SW480 (cell line): ENCODE measurements around the gene C17orf100.
"Not testable (repeated sequence)": the region's sequence is repeated elsewhere in the genome, so short reads cannot be mapped to it uniquely, and the experiment has no call there.

Experiments
- DNase-seq: peaks from one replicate; pipeline ENCODE4 v3.0.0-alpha.2; 2016; ENCODE audit warnings: low spot score

C17orf100 gene

DNA sequence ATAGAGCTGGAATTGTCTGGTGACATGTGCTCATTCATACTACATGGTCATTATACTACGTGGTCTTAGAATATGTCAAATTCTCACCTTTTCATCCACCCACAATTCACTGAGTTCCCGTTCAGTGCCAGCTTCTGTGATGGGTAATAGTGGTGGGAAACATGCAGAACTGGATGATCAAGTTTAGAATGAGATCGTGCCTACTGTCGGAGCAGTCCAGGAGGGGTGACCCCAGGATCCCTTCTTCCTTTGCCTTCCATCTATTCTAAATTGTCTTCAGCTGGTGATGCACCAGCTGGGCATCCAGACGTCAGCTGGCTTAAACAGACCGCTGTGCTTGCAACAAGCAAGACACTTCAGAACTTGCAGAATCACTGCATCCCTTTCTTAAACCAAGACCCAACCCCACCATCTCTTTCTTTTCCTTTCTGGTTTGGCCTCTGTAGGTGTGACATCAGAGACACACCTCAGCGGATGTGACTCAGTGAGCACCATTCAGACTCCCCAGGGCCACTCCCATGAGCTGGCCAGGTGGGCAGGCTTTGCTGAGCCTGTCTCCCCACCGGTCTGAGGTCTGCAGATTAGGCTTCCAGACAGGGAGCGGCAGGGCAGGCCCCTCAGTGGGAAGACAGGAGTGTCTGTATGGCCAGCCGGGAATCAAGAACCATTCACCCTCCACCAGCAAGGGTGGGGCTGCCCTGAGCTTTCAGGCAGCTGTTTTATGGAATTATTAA lies 18.1 kb downstream of the C17orf100 start:
- peak; percentile 95 for DNase-seq

DNA sequence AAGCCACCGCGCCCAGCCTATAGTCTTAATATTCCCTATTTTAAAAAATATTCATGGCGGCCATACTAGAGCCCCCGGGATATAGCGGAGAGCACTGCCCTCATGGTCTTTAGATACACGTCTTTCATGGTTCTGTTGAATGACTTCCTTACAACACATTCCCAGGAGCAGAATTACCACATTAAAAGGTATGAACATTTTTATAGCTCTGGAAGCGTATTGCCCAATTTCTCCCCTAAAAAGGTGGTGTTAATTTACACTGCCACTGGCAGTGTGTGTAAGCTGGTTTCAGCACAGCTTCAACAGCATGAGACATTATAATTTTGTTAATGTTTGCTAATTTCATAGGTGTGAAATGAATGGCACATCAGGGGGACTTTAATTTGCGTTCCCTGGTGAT lies 19.0 kb downstream of the C17orf100 start:
- peak; percentile 77 for DNase-seq

DNA sequence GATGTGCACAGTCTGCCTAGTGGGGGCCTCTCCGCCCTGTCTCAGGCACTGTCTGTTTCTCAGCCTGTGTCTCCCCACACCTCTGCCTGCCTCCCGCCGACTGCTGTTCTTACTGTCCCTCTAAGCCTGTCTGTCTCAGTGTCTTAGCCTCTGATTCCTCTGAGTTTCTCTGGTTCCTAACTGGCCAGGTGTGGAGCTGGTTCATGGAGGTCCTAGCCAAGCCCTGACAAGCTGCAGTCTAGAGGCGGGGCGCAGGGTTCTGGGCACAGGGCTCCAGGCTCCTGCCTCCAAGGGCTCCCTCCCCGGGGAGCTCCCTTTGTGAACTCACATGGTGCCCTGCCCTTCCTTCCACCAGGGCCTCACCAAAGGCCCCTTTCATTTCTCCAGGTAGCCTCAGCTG lies 19.4 kb downstream of the C17orf100 start:
- DNase-seq, result peak; percentile 17

DNA sequence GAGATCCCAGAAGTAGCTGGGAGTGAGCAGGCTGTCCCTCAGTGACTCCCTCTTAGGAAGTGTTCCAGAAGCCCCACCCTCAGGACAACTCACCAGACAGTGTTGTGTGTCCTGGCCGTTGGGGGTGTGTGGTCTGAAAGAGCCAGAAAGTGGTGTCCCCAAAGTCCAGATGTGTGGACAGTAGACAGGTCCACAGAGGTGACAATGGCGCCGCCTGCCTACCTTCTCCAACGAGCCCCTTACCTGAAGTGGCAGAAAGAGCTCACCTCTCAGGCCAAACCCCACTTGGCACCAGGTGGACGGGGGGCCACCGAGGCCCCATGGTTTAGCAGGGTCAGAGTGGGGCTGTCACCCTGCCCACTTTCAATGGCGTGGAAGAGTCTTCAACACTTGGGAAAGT lies 19.9 kb downstream of the C17orf100 start:
- DNase-seq, result no peak

DNA sequence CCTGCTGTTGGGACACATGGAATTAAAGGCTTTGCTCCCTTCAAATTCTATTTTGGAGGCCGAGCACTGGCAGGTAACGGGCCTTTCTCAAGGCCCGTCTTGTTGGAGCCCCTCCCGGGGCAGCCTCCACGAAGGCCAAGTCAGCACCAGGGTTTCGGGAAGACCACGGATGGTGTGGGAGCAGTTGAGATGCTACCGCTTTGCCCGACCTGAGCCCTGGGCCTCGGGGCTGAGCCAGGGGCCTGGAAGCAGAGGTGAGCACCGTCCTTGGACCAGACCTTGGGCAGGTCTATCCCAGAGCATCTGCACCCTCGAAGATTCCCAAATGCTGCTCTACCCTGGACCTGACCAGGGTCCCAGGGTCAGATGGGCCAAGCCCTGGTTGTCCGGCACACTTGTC lies 23.0 kb downstream of the C17orf100 start:
- DNase-seq, result no peak

DNA sequence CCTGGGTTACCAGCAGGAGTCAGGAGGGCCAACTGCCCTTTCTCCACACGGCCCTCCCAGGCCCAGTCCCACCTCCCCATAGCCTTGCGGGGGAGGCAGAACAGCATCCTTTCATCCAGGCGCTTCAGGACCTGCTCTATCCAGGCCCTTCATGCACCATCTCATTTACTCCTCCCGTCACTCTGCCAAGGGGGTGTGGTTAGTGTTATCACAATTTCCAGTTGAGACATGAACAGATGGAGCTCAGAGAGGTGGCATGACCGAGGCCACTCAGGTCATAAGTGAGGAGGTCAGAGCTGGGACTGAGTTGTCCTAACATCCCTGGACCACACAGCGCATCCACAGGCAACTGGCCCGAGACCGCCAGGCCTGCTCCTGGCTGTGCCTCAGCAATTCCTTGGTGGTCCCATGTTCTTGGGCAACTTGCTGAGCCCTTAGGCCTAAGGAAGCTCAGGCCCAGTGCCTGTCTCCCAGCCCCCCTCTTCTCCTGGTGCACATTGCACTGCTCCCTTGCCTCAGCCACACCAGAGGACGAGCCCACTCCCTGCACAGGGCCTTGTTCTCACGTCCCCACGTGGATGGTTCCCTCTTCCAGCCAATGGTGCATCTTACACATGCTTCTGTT lies 23.8 kb downstream of the C17orf100 start:
- DNase-seq, result no peak

DNA sequence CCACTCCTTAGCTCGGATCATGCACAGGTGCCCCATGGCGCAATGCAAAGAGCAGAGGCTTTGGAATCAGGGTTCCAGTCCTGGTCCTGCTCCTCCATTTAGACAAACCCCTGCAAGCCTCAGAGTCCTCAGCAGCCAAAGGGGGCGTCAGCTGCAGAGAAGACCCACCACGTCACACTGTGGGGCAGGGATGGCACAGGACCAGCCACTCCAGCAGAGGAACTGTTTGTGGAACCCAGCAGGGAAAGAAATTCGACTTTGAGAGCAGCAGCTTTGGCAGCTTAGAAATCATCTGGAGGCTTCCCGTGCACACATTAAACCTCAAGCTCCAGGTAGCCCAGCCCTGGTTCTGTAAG lies 25.2 kb downstream of the C17orf100 start:
- no peak for DNase-seq

DNA sequence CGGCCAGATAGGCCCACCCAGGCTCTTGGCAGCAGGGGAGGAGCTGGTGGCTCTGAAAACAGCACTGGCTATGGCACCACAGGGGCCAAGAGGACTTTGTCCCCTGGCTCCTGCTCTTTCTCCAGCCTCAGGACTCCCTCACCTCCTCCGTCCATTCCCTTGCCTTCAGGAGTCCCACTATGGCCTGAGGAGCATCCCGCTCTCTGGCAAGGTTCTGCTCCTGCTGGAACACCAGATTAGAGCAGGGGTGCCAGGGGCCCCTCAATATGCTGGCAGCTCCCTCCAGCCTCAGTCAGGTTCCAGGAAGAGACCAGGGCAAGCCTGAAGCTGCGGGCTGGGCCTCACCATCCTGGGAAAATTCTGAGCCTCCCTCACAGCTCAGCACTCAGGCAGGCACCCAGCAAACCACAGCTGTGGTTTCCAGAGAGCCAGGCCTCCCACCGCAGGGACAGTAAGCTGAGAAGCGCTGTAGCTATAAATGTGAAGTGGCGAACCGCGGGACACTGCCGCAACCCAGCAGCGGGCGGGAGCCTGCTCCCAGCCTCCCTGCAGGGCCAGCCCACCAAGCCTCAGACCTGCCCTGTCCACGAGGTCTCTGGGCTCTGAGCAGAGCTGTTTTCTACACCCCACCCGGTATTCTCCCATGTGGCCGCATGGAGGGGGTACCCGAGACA lies 25.7 kb downstream of the C17orf100 start:
- DNase-seq, result peak; percentile 90

DNA sequence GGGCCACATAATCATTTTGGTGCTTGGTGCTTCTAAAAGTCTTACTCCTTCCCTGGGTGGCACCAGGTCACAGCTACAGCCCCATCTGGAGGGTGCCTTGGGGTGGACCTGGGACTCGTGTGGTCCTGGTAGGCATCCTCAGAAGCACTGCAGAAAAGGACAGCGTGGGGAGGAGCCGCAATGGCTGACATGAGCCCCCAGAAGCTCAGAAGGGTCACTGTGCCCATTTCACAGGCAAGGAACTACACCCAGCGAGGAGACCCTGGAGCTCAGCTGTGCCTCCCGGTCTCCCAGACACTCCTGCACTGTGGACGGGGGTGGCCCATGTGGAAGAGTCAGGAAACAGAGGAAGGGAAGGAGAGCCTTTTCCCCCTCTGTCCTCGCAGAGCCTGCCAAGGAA lies 26.4 kb downstream of the C17orf100 start:
- DNase-seq, result no peak

DNA sequence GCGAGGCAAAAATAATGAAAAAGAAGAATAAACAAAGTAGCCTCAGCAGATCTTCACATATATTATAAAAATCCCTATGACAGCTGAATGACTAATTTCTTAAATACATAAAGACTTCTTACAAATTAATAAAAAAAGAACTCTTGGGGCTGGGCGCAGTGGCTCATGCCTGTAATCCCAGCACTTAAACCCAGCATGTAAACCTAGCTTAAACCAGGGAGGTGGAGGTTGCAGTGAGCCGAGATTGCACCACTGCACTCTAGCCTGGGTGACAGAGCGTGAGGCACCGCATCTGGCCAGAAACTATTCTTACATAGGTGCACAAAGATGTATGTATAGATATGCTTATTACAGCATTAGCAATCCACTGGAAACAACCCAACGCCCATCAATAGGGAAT lies 27.7 kb downstream of the C17orf100 start:
- no peak for DNase-seq

DNA sequence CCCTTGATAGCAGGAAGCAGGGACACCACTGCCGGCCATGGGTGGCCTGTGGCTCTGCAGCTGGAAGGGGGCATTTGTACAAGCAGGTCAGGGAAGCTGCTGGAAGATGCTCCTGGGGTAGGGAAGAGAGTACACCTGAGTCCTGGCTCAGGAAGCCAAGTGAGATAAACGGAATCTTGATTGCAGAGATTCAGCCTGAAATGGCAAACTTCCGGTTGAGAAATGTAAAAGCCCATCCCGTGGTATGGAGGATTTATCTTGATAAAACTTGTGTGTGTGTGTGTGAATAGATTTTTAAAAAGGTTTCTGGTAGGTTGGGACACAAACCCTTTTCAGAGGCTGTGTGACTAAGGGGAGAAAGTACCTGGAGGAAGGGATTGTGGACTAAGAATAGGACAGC lies 29.6 kb downstream of the C17orf100 start:
- no peak for DNase-seq

DNA sequence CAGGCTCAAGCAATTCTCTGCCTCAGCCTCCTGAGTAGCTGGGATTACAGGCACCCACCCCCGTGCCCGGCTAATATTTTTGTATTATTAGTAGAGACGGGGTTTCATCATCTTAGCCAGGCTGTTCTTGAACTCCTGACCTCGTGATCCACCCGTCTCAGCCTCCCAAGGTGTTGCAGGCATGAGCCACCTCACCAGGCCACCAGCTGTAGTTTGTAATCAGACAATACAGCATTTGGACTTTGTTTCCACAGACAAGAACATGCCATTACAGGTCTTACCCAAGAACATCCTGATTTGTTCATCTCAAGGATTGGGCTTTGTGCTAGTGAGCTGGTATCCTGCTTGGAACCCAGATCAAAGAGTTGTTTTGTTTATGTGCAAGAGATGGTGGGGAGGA lies 30.1 kb downstream of the C17orf100 start:
- no peak for DNase-seq

DNA sequence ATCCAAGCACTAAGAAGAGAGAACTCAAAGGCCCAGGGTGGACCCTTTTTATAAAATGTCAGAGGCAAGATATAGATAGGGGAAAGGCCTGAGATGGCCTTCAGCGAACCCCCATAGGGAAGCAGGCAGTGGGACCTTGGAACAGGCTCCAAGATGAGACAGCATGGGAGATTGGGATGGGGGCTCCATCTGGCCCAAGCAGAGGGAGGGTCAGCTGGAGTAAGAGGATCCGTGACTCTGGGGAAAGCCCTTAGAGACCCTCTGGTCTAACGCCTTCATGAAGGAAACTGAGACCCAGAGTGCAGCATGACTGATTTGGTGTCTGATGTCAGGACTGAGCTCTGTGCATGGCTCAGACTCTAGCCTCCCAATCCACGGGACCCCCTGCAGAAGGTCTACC lies 30.8 kb downstream of the C17orf100 start:
- DNase-seq, result no peak

DNA sequence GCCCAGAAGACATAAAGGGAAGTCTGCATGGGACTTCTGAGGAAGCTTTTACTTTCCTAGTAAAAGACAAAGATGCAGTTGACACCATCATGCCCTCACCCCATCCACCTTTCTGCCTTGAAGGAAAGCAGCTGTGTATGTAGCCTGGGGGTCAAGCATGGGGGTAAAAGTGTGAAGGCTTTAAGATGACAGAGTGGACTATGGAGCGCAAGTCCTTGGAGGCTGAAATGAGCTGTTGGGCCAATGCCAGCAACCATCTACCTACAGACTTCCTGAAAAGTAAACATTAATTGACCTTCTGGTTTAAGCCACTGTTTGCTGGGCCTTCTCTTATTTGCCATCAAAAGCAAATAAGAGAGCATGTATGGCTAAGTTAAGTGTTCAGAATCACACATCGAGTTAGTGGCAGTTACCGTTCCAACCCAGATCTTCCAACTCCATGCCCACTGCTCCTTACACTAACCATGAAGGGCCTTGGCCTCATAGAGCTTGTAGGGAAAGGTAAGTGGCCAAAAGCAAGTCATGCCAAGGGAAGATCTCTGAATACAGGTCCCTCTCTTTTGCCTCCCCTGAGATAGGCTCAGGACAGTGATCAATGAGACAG lies 31.6 kb downstream of the C17orf100 start:
- no peak for DNase-seq

DNA sequence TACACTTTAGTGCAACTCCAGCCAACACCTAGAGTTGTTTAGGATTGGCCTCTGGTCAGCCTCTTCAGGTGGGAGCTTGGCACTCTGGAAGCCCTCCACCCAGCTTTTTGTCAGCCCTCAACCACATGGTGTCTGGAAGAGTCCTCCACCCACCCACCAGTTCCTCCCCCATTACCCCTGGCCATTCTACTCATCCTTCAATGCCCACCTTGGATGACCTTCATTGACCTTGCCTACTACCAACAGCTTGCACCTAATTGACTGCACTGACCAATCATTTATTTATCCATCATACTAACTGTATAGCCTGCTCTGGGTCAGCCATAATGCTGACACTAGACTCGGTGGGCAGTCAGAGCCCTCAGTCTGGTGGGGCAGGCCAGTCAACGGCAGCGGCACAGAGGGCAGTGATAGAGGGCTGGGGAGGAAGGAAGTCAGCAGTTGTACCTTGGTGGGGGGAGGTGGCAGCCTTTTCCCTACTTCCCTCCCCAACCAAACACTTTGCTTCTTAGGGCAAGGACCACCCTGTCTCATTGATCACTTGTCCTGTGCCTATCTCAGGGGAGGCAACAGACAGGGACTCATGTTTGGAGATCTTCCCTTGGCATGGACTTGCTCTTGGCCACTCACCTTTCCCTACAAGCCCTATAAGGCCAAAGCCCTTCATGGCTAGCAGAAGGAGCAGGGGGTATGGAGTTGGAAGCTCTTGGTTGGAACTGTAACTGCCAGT lies 32.3 kb downstream of the C17orf100 start:
- no peak for DNase-seq

DNA sequence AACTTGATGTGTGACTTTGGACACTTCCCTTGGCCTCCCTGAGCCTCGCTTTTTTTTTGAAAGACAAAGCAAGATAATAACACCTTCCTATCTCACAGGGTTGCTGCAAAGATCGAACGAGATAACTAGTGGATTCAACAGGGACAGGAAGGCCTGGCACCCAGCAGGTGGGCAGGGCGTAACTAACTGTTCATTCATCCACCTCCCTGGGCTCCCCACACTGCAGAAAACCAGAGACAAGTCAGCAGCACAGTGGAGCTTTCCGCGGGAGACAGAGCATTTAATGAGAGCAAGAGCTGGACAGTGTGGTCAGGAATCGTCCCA lies 32.9 kb downstream of the C17orf100 start:
- no peak for DNase-seq

DNA sequence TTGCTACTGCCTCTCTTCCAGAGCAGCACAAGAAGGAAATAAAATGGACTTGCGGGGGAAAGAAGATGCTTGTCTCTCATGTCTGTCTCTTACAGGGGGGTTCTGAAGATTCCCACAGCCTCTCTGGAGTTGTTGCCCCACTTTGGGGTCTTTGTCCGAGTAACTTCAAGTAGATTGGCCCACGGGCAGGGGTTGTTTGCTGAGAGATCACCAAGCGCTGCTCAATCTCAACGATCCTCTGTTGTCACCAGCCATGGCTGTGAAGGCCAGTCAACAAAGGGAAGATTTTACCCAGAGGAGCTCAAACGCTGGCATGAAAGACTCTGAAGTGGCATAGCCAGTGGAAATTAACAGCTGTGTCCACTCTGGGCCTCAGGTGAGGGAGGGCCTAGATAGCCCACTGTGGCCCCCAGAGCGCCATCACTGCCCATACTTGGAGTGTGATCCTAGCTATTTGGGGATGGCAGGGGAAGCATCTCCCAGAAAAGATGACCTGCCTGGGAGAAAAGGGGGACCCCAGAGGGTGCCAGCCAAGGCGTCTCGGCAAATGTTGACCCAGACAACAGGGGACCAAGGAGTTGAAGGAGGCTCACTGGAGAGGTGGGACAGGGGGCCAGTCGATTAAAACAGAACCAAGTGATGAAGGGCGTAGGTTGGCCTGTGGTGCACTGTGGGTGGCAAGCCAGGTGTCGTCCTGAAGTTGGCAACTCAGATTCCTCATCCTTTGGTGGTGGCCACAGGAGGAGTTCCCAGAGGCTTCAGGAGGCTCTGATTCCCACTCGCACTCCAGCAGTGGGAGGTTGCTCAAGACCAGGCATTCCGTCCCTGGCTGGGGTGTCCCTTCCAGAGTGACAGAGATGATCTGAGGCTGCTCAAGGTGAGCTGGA lies 33.6 kb downstream of the C17orf100 start:
- DNase-seq, result no peak

DNA sequence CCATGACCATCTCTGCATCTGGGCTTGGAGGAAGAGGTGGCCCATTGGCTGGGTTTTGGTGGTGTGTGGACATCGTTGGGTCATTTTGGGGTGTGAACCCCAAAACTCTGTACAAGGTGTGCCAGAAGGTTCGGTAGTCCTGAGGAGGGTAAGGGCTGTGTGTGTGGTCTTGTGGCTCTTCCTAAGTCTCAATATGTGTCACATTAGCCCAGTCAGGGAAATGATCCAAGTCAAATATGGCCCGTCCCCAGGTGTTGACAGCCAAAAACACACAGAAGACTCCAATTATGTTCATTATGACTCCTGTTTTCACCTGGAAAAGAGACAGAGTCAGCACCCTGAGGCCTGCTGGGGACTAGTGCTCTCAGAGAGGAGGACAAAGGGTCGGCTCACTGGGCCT lies 34.5 kb downstream of the C17orf100 start:
- no peak for DNase-seq

DNA sequence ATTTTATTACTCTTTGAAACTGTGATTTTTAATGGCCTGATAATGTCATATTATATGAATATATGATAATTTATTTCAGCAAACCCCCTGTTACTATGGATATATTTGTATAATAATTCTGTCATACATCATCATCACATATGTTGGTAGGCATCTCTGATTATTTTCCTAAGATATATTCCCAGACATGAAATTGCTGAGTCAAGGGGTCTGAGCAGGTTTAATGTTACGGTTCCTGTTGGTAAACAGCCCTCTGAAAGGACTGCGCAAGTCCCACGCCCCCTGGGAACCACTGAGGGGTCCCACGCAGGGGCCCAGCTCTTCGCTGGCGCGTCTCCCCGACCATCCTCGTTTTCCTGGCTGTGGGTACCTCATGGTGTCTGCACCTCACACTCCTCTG lies 37.4 kb downstream of the C17orf100 start:
- no peak for DNase-seq

DNA sequence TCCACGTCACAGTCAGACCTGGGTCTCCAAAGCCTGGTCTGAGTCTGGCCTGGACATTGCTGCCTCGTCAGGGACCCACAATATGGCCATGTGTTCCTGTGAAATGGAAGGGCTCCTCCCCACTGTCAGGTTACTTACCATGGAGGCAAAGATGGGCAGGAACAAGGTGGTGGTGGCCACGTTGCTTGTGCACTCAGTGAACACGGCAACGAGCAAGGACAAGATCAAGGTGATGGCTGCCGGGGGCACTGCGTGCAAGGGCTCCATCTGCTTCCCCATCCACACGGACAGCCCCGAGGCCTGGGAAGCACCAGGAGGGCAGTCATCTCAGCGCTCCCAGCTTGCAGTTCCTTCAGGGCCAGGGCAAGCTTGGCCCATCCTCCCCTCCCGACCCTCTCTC lies 39.1 kb downstream of the C17orf100 start:
- DNase-seq, result no peak

DNA sequence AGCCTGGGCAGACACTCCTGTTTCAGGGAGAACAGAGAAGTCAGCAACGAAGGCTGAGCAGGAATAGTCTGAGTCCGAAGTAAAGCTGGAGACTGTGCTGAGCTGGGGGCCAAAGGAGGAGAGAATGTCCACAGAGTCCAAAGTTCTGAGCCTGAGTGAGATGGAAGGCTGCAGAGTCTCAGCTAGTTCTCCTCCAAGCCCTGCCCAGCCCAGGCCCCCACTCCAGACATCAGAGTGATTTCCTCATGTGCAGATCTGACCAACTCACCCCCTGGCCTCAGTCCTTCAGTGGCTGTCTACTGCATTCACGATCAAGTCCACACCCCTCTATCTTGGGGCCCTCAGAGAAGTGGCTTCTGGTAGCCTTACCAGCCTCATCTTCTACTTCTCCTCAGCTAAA lies 40.0 kb downstream of the C17orf100 start:
- no peak for DNase-seq

DNA sequence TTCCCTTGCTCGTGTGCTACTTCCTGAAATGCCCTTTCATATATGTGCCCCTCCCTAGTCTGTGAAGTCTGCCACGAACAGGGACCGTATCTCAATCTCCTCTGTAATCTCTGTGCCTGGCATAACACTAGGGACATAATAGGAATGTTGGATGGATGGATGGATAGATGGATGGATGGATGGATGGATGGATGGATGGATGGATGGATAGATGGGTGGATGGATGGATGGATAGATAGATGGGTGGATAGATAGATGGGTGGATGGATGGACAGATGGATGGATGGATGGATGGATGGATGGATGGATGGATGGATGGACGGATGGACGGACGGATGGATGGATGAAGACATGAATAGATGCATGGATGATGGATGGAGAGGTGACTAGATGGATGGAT lies 40.4 kb downstream of the C17orf100 start:
- not testable (repeated sequence) for DNase-seq
